Left ventricle myocardium inferior (tissue), 1 donor: ENCODE measurements around the gene CDK14. TPM values are rescaled to one million over a fixed set of nuclear protein-coding genes. Genes with fewer than 3 reads are reported as not detected.

Experiments used
- DNase-seq: peaks from one replicate; pipeline ENCODE4 v3.0.0-alpha.2; 2020
- H3K27ac ChIP-seq: fragments of 200-600 bp; replicated peaks from 2 replicates; pipeline ENCODE4 v1.8.0; 2021
- H3K27me3 ChIP-seq: fragments of 200-600 bp; 2 replicates; pipeline ENCODE4 v1.8.0; 2021; ENCODE audit warnings: low read depth
- H3K36me3 ChIP-seq: fragments of 200-600 bp; 2 replicates; pipeline ENCODE4 v1.8.0; 2021
- H3K4me1 ChIP-seq: fragments of 200-600 bp; 2 replicates; pipeline ENCODE4 v1.8.0; 2021
- H3K4me3 ChIP-seq: fragments of 200-600 bp; 2 replicates; pipeline ENCODE4 v1.8.0; 2021; ENCODE audit warnings: mild to moderate bottlenecking, moderate library complexity
- H3K9me3 ChIP-seq: fragments of 200-600 bp; replicated peaks from 2 replicates; pipeline ENCODE4 v1.8.0; 2021
- intact Hi-C: fragments of 100-400 bp; cut with micrococcal nuclease; formaldehyde crosslinking; loops from one replicate; pipeline ENCODE4 v1.11.0; 2022
- total RNA-seq: library from RNA; stranded (reverse); fragmentation: NEBNext Ultra II Directional; extraction: Animal tissue kit (Norgen Biotek cat#: 25700); gene quantifications from one replicate; pipeline ENCODE4 v1.2.1, GENCODE V29; 2021
- TF ChIP-seq, protein P1 (sequence below): fragments of 200-600 bp; IDR thresholded peaks from 2 replicates; pipeline ENCODE4 v1.8.0; 2021; ENCODE audit warnings: antibody characterized with exemption, mild to moderate bottlenecking, borderline replicate concordance
- donor health status: DM: no; HTN: yes; CAD: no; lungs with severe emphysema.

CDK14 gene
- total RNA-seq, 1 donor from 2014 or later = 18.7 TPM

DNA sequence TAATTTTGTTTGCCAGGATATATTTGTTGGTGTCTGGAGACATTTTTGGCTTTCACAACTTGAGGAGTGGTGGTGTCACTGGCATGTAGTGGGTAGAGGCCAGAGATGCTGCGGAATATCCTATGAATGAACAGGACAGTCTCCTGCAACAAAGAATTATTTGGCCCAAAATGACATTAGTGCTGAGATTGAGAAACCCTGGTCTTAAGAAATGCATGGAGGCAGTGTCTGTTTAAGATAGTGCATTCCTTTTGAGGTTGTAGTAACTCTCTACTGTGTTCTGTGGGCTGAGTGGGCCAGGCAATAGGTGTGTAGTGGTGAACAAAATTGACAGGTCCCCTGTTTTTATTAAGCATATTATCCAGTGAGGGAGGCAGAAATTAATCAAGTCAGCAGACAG lies 165.5 kb downstream of the CDK14 start:
- Histone ChIP-seq H3K4me3 (no peak overlapping the region), H3K4me1 (peaks cover 48% of the 10 kb centered on the region), H3K9me3 (no peaks in the 10 kb centered on the region), H3K36me3 (no peaks in the 10 kb centered on the region), H3K27me3 (no peaks in the 10 kb centered on the region), H3K27ac (no peak overlapping the region)
- no peak for DNase-seq
- TF ChIP-seq, protein P1, sequence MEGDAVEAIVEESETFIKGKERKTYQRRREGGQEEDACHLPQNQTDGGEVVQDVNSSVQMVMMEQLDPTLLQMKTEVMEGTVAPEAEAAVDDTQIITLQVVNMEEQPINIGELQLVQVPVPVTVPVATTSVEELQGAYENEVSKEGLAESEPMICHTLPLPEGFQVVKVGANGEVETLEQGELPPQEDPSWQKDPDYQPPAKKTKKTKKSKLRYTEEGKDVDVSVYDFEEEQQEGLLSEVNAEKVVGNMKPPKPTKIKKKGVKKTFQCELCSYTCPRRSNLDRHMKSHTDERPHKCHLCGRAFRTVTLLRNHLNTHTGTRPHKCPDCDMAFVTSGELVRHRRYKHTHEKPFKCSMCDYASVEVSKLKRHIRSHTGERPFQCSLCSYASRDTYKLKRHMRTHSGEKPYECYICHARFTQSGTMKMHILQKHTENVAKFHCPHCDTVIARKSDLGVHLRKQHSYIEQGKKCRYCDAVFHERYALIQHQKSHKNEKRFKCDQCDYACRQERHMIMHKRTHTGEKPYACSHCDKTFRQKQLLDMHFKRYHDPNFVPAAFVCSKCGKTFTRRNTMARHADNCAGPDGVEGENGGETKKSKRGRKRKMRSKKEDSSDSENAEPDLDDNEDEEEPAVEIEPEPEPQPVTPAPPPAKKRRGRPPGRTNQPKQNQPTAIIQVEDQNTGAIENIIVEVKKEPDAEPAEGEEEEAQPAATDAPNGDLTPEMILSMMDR = no peak
- intact Hi-C loops = no loop called here

DNA sequence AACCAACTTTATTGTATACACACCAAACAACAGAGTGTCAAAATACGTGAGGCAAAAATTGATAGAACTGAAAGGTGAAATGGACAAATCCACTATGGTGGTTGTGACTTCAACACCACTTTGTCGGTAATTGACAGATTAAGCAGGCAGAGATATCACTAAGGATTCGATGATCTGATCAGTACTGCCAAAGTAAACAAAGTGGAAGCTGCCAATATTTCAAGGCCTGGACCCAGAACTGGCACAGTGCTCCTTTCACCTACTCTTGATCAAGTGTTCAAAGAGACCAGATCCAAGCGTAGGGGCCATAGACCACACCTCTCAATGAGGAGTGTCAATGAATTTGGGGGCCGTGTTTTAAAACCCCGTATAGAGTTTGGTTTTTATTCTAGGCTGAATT lies 167.0 kb downstream of the CDK14 start:
- intact Hi-C loops = no loop called here
- TF ChIP-seq, protein P1 = no peak
- Histone ChIP-seq H3K27ac (no peak overlapping the region), H3K9me3 (no peaks in the 10 kb centered on the region), H3K36me3 (no peaks in the 10 kb centered on the region), H3K4me1 (peaks cover 62% of the 10 kb centered on the region), H3K27me3 (no peaks in the 10 kb centered on the region), H3K4me3 (no peak overlapping the region)
- DNase-seq = no peak

DNA sequence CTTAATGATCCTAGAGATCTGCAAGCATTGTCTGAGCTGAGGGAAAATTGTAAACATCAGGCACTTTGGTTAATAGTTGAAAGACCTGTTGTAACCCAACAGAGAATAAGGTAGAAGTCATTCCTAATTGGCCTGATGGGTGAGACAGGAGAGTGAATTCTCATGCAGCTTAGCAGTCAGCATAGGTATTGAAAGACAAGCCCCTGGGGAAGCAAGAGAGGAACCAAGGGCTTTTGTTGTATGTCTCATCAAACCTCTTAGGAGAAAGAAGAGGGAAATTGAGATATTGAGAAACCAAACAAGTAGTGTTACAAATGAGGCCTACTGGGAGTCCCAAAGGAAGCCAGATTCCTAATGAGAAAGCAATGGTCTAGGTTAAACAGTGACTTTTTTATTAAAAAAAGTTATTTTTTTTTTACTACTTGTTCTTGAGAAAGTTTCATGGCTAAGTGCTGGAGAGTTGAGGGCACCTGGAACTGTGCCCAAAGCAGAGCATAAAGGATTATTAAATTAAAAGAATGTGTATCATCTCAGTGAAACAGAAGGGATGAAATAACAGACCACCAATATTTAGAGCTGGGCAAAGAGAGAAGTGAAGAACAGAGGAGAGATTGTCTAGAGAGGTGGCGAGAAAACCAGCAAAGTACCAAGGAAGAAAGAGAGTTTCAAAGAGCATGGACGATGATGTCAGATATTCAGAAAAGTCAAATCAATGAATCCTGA lies 168.9 kb downstream of the CDK14 start:
- intact Hi-C loops = no loop called here
- DNase-seq = no peak
- Histone ChIP-seq H3K9me3 (no peaks in the 10 kb centered on the region), H3K27ac (peak overlapping the region; percentile 76), H3K36me3 (no peaks in the 10 kb centered on the region), H3K27me3 (no peaks in the 10 kb centered on the region), H3K4me3 (no peak overlapping the region), H3K4me1 (peaks cover 55% of the 10 kb centered on the region)
- TF ChIP-seq, protein P1 = no peak

DNA sequence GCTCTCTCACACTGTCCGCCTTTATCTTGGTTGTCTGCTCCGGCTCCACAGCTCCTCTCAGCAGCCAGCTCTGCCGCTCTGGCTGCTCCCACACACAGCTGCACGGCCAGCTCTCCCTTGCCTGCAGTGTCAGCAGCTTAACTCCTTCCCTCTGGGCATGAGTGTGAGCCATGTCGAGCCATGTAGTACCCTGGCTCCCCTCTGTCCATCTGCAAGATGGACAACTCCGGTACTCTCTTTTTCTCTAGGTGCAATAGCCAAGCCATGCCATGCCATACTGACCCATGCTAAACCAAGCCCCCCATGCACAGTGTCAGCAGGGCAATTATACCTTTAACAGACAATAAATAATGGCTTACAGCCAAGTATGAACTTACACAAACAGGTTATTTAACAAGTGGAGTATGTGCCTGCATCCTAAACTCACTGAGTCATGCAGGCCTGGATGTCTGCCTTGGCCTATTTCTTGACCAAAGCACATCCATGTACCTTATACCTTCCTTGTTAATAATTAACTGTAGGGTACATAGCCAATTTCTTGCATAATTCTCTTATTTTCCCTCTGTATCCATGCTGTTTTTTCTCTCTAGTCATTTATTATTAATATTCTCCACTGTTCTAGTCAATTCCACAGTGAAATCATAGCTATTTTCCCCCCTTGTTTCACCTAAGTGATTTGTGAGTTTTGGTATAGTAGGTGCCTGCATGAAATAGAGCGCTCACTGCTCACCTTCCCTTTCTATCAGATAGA lies 170.9 kb downstream of the CDK14 start:
- Histone ChIP-seq H3K9me3 (peaks cover 3% of the 10 kb centered on the region), H3K27me3 (no peaks in the 10 kb centered on the region), H3K4me1 (peaks cover 41% of the 10 kb centered on the region), H3K36me3 (peaks cover 4% of the 10 kb centered on the region), H3K4me3 (peak overlapping the region; percentile 26), H3K27ac (peak overlapping the region; percentile 76)
- TF ChIP-seq, protein P1 = no peak
- intact Hi-C loops = no loop called here
- peak; percentile 61 for DNase-seq

DNA sequence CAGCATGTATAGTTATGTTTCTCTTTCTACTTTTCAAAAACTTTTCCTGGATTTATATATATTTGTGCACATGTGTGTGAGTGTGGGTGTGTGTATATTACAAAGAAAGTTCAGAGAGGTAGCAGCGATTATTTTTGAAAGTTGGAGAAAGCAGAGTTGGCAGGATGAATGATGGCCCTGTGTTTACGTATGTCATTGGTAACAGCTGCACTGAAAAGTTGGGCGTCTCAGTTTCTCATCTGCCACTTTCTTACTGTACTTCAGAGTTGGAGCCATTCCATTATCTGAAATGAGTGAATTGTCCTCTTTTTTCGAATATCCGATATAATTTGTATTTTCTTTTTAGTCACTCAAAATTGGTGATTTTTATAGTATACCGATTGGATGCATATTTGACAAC lies 172.2 kb downstream of the CDK14 start:
- no peak overlapping the region for H3K4me3 ChIP-seq
- TF ChIP-seq, protein P1 = no peak
- peaks cover 3% of the 10 kb centered on the region for H3K9me3 ChIP-seq
- DNase-seq = no peak
- H3K36me3 ChIP-seq = peaks cover 4% of the 10 kb centered on the region
- H3K27me3 ChIP-seq = no peaks in the 10 kb centered on the region
- no peak overlapping the region for H3K27ac ChIP-seq
- H3K4me1 ChIP-seq = peaks cover 36% of the 10 kb centered on the region
- intact Hi-C loops = no loop called here
